ENCODE results near the gene LINC01488. TPM values are rescaled to one million over a fixed set of nuclear protein-coding genes. Genes with fewer than 3 reads are reported as not detected.

LINC01488 gene
- total RNA-seq, 1 donor from 2014 or later = 1.3 TPM

DNA sequence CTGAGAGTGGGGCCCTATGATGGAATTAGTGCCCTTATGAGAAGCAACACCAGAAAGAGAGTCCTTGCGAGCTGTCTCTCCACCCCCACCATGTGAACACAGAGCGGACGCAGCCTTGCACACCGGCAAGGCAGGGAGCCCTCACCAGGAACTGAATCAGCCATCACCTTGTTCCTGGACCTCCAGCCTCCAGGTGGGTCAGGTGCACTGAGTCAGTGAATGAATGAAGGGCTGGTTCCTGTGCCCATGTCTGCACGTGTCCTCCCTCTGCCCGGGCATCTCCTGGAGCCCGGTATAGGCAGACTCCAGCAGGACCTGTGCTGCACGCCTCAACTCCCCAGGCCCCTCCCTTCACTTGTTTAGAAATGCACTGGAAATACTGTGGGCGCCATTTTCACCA is 54.9 kb downstream of the LINC01488 start:
- Mint-ChIP-seq H3K27me3 (peaks cover 22% of the 10 kb centered on the region), H3K9me3 (ENCODE audit: low read depth) (no peaks in the 10 kb centered on the region), H3K4me1 (ENCODE audit: low read depth) (peaks cover 3% of the 10 kb centered on the region), H3K4me3 (ENCODE audit: low read depth) (no peak overlapping the region), H3K36me3 (ENCODE audit: insufficient read depth) (no peaks in the 10 kb centered on the region), H3K27ac (no peak overlapping the region)
- DNase-seq (ENCODE audit: low spot score, unreplicated experiment) = no peak
- TF ChIP-seq, protein P1, sequence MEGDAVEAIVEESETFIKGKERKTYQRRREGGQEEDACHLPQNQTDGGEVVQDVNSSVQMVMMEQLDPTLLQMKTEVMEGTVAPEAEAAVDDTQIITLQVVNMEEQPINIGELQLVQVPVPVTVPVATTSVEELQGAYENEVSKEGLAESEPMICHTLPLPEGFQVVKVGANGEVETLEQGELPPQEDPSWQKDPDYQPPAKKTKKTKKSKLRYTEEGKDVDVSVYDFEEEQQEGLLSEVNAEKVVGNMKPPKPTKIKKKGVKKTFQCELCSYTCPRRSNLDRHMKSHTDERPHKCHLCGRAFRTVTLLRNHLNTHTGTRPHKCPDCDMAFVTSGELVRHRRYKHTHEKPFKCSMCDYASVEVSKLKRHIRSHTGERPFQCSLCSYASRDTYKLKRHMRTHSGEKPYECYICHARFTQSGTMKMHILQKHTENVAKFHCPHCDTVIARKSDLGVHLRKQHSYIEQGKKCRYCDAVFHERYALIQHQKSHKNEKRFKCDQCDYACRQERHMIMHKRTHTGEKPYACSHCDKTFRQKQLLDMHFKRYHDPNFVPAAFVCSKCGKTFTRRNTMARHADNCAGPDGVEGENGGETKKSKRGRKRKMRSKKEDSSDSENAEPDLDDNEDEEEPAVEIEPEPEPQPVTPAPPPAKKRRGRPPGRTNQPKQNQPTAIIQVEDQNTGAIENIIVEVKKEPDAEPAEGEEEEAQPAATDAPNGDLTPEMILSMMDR (IDR thresholded peaks at IDR 0.05; ENCODE audit: unreplicated experiment) = no peak

DNA sequence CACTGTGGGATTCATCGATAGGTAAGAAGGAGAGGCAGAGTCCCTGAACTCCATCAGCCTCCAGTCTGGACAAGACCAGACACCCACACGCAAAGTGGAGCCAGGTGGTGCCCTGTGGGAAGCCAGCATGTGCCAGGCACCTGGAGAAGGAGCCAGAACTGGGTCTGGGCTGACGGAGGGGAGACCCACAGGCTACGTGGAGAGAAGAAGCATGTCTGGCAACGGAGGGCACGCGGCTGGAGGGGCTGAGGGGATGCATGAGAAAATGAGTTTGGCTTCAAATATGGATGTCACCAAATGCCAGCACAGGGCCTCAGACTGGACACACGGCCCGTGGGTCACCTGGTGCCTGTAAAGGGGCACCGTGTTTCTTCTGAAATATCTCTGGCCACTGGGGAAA is 55.7 kb downstream of the LINC01488 start:
- Mint-ChIP-seq H3K36me3 (ENCODE audit: insufficient read depth) (no peaks in the 10 kb centered on the region), H3K27ac (no peak overlapping the region), H3K4me3 (ENCODE audit: low read depth) (no peak overlapping the region), H3K4me1 (ENCODE audit: low read depth) (peaks cover 4% of the 10 kb centered on the region), H3K9me3 (ENCODE audit: low read depth) (no peaks in the 10 kb centered on the region), H3K27me3 (peaks cover 15% of the 10 kb centered on the region)
- TF ChIP-seq, protein P1 (IDR thresholded peaks at IDR 0.05; ENCODE audit: unreplicated experiment) = no peak
- no peak for DNase-seq (ENCODE audit: low spot score, unreplicated experiment)

DNA sequence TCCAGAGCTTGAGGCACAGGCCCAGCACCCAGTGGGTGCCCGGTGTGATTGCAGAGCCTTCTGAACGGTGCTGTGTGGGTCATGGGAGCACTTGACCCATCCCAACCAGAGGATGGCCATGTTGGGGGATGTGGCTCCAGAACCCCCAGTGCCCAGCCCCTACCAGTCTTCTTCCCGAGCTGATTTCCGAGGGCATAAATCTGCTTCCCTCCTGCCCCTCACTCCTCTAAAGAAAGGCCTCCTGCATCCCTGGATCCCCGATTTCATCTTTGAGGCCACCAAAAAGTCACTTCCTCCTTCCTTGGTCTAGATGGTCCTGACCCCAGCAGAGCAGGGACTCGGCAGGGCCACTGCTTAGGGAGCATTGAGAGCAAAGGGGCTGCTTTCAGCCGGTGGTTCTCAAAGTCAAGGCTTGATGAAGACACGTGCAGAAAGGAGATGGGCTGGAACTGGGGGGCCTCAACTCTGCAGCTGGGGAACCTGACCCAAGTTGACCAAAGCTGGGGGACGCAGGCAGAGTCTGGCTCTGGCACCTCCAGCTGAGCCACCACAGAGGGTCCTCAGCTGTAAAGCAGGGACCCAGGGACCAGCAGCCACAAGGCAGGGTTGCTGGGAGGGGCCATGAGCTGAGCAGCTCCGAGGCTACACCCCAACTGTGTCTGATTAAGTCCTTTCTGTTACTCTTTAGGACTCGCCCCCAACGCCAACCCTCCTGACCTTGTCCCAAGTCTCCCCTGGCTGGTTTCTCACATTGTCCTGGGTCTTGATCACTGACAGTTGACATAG is 56.6 kb downstream of the LINC01488 start:
- peaks cover 6% of the 10 kb centered on the region for H3K4me1 Mint-ChIP-seq (ENCODE audit: low read depth)
- no peak for DNase-seq (ENCODE audit: low spot score, unreplicated experiment)
- no peaks in the 10 kb centered on the region for H3K36me3 Mint-ChIP-seq (ENCODE audit: insufficient read depth)
- H3K9me3 Mint-ChIP-seq (ENCODE audit: low read depth) = no peaks in the 10 kb centered on the region
- H3K4me3 Mint-ChIP-seq (ENCODE audit: low read depth) = no peak overlapping the region
- TF ChIP-seq, protein P1 (IDR thresholded peaks at IDR 0.05; ENCODE audit: unreplicated experiment) = no peak
- H3K27me3 Mint-ChIP-seq = peaks cover 15% of the 10 kb centered on the region
- H3K27ac Mint-ChIP-seq = no peak overlapping the region

DNA sequence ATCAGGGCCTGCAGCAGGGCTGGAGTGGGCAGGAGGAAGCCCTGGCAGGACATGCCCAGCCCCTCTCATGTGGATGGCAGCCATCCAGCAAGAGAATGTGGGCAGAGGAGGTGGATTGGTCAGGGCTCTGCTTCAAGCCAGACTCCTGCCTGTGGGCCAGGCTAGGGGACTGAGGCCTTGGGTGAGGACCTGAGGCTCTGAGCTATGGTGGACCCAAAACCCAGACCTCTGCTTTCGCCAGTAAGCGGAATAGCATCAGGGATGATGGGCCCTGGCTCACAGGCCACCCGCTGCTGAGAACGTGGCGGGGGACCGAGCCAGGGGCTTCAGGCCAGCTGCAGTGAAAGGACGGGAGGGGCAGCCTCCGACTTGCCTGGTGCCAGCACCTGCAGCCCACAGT is 57.4 kb downstream of the LINC01488 start:
- Mint-ChIP-seq H3K9me3 (ENCODE audit: low read depth) (no peaks in the 10 kb centered on the region), H3K4me3 (ENCODE audit: low read depth) (no peak overlapping the region), H3K27me3 (peaks cover 15% of the 10 kb centered on the region), H3K36me3 (ENCODE audit: insufficient read depth) (no peaks in the 10 kb centered on the region), H3K4me1 (ENCODE audit: low read depth) (peaks cover 4% of the 10 kb centered on the region), H3K27ac (no peak overlapping the region)
- no peak for DNase-seq (ENCODE audit: low spot score, unreplicated experiment)
- TF ChIP-seq, protein P1 (IDR thresholded peaks at IDR 0.05; ENCODE audit: unreplicated experiment) = no peak

DNA sequence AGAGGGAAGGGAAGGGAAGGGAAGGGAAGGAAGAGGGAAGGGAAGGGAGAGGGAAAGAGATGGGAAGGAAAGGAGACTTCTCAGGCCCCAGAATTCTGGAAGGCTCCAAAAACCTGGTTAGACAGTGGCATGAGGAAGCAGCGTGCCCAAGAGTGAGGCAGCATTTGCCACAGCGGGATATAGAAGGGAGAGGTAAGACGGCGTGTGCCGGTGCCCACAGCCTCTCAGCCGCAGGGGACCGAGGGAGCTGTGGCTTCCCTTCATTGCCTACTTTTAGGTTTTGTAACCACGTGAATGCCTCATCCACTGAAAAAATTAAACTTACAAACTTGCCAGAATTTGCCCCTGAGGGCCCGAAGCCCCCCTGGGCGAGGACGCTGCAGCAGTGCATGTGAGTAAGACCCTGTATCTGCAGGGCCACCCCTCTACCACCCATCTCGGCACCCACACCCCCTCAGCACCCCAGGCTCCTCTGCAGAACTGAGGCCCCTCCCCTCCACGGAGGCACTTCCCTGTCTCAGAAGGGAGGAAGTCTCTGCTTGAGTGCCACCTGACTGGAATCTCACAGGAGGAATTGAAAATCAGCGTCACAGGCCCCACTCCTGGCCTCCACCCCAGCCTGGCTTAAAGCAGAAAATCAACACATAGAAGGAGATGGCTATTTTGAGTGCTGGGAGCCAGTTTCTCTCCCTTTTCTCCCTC is 58.1 kb downstream of the LINC01488 start:
- peaks cover 2% of the 10 kb centered on the region for H3K4me1 Mint-ChIP-seq (ENCODE audit: low read depth)
- no peak overlapping the region for H3K27ac Mint-ChIP-seq
- peaks cover 22% of the 10 kb centered on the region for H3K27me3 Mint-ChIP-seq
- H3K36me3 Mint-ChIP-seq (ENCODE audit: insufficient read depth) = no peaks in the 10 kb centered on the region
- TF ChIP-seq, protein P1 (IDR thresholded peaks at IDR 0.05; ENCODE audit: unreplicated experiment) = no peak
- H3K9me3 Mint-ChIP-seq (ENCODE audit: low read depth) = no peaks in the 10 kb centered on the region
- no peak for DNase-seq (ENCODE audit: low spot score, unreplicated experiment)
- H3K4me3 Mint-ChIP-seq (ENCODE audit: low read depth) = no peak overlapping the region

Data from progenitor cell of endocrine pancreas (in vitro differentiated cells).